Vagina (tissue), 2 donors: ENCODE results near the gene UBE2F.

ENCODE experiments used
- POLR2A ChIP-seq, 2 donors: fragments of 450-650 bp; IDR thresholded peaks; one replicate each; pipeline ENCODE4 v1.6.1; 2017; ENCODE audit warnings: antibody characterized with exemption in 2 of 2, mild to moderate bottlenecking in 2 of 2, moderate library complexity in 2 of 2
- TF ChIP-seq, protein P1 (sequence below), 3 experiments: fragments of 450-650 bp in 2 of 3; fragments of 200-600 bp in 1 of 3; sonication (generic) in 1 of 3; IDR thresholded peaks; one replicate each; pipeline ENCODE4 v1.5.1; 2017 to 2019; ENCODE audit warnings: antibody characterized with exemption in 3 of 3, mild to moderate bottlenecking in 2 of 3, moderate library complexity in 2 of 3

DNA sequence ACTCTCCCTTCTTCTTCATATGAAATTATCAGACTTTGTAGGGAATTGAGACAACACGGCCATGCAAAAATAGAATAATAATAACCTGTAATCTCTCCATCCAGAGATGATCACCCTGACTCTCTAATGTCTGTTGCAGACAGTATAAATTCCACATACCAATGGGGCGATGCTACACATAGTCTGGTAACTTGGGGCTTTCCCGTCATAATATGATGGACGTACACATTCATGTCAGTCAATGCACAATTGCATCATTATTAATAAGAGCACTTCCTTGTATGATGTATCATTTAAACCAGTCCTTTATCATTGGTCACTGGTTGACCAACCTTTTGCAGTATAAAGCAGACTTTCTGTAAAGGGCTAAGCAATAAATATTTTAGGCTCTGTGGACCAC lies 54.5 kb downstream of the UBE2F start:
- TF ChIP-seq, protein P1, sequence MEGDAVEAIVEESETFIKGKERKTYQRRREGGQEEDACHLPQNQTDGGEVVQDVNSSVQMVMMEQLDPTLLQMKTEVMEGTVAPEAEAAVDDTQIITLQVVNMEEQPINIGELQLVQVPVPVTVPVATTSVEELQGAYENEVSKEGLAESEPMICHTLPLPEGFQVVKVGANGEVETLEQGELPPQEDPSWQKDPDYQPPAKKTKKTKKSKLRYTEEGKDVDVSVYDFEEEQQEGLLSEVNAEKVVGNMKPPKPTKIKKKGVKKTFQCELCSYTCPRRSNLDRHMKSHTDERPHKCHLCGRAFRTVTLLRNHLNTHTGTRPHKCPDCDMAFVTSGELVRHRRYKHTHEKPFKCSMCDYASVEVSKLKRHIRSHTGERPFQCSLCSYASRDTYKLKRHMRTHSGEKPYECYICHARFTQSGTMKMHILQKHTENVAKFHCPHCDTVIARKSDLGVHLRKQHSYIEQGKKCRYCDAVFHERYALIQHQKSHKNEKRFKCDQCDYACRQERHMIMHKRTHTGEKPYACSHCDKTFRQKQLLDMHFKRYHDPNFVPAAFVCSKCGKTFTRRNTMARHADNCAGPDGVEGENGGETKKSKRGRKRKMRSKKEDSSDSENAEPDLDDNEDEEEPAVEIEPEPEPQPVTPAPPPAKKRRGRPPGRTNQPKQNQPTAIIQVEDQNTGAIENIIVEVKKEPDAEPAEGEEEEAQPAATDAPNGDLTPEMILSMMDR (IDR thresholded peaks at IDR 0.05): no peak
- TF ChIP-seq POLR2A (IDR thresholded peaks at IDR 0.05): no peak
